GM21367 (cell line): ENCODE data around the gene LGI2.
"Not testable (repeated sequence)": the region's sequence is repeated elsewhere in the genome, so short reads cannot be mapped to it uniquely, and the experiment has no call there.

ENCODE experiments used
- ATAC-seq: cut with Tn5 transposase; IDR thresholded peaks from one replicate; pipeline ENCODE4 v1.9.1; 2021; ENCODE audit not compliant: unreplicated experiment

The LGI2 gene

GRCh38 chr4:25051534-25051933 lies 20.8 kb upstream of the LGI2 start:
- ATAC-seq: no peak

DNA sequence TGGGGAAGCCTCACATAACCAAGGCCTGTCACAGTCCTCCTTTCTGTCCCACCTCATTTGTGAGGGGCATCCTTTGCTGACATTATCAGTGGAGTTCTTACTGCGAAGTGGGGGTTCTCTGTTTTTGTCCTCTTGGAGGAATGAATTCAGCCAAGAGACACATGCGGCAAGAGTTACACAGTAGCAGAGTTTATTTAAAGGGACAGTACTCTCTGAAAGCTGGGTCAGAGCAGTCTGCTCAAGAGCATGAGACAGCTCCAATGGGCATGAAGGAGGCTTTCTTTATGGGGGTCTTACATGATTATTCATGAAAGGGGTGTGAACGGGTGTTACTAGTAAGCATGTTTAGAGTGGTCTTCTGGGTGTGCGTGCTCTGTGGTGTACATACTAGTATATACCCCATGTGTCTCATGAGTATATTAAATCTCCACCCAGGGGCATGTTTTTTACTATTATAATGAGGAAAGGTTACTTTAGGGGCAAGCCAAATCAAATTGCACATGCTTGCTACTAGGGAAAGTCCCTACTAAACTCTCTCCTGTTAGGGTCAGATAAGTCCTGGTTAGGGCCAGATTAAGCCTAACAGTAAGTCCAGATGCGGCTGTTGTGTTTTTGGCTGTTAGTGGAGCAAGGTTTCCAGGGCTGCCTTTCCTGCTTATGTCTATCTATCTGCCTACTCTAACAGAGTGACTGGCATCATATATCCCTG lies 19.8 kb upstream of the LGI2 start:
- ATAC-seq: no peak

DNA sequence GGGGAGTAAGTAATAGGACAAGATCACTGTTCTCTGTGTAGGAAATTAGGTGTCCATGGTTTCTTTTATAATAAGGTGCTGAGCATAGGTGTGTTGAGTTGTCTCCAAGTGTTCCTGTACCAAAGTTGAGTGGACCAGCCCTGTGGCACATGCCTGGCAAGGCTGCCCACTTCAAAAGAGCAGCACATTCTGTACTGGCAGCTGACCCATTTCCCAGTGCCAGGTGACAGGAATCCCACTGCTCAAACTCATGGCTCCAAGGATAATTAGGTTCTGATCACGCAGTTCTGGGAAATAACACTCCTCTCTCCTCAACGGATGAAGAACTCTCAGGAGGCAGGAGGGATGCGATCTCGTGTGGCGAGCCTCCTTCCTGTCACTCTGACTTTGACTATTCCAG lies 12.8 kb upstream of the LGI2 start:
- no peak for ATAC-seq

- no peak for ATAC-seq
Observed at GRCh38 chr4:25033526-25033925, 2.8 kb upstream of the LGI2 start.

- no peak for ATAC-seq
Observed at GRCh38 chr4:25032126-25032525, 1.4 kb upstream of the LGI2 start.

- ATAC-seq: no peak
Observed at GRCh38 chr4:25031077-25031621, 403 bp upstream of the LGI2 start.

- no peak for ATAC-seq
Observed at GRCh38 chr4:25029479-25030276, 1.1 kb downstream of the LGI2 start.

DNA sequence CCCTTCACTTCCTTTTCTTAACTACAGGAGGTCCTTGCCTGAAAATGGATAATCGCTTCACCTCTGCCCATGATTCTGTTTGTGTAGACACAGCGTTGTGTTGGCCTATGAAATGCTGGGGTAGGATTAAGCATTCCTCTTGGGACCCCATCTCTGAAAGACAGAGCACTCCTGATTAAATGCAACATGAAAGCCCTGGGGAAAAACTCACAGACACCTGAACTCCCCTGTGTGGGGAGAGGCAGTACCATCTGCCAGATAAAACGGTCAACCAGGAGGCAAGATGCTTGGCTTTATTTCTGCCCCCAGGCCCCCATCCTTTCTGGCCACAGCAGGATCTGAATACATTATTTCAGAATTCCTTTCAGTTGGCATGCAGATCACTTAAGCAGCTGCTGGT lies 1.9 kb downstream of the LGI2 start:
- no peak for ATAC-seq

DNA sequence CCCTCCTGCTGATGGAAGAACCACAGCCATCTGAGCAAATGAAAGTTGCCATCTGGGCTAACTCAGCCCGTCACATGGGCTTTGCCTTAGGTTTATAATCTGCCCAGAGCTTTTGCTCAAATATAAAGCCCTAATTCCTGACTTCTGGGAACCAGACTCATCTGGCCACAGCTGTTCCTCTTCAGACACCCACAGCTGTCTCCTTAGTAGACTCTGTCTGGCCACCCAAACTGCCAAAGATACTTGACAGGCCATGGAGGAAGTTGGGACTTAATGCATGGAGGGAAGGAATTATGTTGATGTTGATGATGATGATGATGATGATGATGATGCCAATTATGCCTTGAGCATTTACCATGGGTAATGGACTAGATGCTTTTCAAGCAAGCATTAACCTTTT lies 8.0 kb downstream of the LGI2 start:
- no peak for ATAC-seq

DNA sequence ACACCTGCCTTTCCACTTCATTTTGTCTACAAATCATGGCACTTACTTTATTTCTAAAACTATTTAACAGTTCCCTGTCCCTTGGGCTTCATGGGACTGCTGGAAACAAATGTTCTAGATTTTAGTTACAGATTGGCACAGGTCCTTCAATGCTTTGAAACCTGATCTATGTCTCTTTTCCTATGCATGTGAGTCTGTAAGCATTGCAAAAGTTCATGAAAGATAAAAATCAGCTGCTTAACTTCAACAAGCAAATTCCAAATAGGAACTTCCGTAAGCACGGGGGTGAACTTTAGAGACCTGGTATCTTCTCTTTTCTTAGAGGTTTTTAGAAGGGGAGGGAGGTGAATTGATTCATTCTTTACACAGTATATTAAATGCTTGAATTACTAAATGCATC lies 9.5 kb downstream of the LGI2 start:
- no peak for ATAC-seq

DNA sequence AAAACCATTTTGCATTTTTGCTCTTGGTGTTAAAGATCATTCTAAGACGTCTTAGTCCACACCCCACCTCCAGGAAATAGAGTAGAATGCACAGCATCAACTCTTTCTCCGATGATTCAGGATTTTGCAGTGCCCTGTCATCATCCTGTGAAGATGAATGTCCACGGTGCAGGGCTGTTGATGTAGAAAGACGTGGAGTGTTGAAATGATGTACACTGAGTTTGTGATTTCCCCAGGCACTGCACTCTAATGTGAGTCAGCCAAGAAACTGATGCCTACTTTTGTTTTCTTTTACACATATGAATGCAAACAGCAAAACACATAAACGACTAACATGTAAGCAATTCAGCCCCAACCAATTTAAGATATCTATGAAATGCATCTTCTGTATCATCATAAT lies 10.5 kb downstream of the LGI2 start:
- ATAC-seq: no peak

GRCh38 chr4:25019501-25019900 lies 11.2 kb downstream of the LGI2 start:
- ATAC-seq: no peak

DNA sequence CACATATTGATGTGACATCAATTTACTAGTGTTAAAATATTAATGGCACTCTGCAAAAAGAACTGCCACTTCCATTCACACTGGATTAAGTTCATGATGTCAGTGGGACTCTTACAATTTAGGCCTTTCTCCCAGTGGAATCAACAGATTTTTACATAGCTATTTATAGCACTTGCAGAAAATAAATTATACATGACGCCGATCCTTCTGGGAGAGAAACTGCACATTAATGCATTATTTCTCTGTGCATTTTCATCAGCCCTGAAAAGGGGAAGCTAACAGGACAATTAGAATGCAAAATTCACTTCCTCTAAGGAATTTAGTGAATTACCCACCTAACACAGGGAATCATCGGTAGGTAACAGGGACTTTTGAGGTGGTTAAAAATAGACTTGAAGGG lies 15.7 kb downstream of the LGI2 start:
- ATAC-seq: no peak

GRCh38 chr4:25014662-25014983 lies 16.1 kb downstream of the LGI2 start:
- not testable (repeated sequence) for ATAC-seq

DNA sequence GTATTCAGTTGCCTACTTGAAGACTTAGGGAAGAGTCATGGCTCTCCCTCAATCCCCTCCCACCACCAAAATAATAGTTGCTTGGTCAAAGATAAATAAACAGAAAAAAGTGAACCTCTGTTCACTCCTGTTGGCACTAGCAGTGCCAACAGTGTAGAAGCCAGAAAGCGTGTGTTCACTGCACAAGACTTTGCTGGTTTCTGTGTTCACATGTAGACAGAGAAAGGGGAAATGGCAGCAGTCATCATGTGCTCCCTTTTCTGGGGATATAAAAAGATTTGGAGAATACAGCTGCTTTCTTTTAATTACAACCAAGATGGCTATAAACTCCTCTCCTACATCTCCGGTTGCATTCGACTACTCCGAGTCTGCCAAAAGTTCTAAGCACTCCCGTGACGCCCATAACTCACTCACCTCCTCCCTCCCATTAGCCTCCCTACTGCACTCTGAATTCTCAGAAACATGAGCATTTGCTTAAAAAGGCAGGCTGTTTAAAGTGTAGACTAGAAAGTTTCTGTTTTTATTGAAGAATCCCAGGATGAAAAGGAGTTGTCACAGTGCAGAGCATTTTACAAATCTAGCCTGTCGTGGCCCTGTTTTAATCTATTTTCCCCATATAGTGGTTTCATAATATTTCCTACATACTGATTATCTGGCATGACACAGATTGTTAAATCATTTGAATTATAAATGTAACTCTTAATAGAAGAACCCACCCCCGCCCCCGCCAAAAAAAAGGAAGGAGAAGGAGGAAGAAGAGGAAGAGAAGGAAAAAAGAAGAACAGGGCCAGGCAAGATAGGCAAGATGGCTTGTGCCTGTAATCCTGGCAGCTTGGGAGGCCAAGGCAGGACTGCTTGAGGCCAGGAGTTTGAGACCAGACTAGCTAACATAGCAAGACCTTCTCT lies 16.7 kb downstream of the LGI2 start:
- no peak for ATAC-seq

GRCh38 chr4:25012655-25013054 lies 18.1 kb downstream of the LGI2 start:
- ATAC-seq: no peak

DNA sequence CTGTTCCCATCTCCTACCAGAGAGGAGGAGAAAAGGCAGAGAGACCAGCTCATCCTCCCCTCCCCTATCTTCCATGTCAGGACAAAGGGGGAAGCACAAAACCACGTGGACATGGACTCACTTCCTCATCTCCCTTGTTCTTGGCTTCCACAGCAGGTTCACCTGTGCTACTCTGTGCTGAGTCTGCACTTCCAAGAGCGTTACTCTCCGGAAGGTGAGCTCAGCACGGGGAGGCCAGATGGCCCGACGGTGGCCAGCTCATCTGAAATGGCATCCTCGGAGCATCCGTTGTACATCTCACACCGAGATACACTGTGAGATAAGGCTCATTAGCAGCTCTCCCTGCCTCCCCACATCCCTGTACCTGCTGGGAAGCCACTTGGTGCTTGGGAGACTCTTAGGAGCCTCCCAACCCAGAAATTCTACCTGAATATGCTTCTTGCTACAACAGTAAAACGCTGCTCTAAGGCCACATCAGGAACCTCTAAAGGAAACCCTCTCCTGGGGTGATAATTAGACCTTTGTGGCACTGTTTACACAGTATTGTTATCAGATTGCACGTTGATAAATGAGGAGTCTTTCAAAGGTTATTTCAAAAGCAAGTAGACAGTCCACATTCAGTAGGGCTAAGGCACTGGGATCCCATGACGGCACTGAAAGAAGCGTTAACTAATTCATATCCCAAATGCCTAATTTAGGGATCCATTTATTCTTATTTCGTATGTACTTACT lies 19.4 kb downstream of the LGI2 start:
- no peak for ATAC-seq

- ATAC-seq: no peak
Observed at GRCh38 chr4:25007598-25007997, 23.1 kb downstream of the LGI2 start.

DNA sequence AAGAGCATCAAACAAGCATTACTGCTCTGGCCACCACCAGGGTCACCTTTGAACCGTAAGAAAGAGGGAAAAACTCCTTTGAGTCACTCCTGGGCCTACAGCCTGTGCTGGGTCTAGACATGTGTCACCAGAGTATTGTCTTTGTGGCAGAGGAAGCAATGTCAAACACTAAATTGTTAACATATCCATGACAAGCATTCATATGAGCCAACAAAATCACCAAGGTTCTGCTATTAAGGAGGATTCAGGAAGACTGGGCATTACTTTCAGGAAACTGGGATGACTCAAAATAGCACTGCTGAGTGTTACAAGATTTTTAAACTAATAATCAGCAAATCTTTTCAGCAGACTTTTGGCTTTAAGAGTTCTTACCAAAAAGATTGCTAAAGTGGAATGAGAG lies 28.1 kb downstream of the LGI2 start:
- ATAC-seq: no peak

DNA sequence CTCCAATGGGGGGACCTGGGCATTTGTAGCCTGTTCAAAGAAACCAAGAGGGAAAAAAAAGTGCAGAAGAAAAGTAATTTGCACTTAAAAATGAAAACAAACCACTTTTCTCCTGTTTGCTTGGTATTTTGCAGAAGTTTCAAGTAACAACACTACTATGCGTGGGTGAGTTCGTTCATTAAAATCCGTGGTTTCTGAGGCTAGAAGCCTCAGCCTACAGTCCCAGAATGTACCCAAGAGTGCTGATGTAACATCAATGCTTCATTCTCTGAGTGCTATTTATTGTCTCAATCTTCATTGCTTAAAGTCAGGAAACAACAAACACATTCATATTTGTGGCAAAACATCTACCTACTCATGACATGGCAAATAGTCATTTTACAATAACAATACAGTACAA lies 29.2 kb downstream of the LGI2 start:
- ATAC-seq: no peak

DNA sequence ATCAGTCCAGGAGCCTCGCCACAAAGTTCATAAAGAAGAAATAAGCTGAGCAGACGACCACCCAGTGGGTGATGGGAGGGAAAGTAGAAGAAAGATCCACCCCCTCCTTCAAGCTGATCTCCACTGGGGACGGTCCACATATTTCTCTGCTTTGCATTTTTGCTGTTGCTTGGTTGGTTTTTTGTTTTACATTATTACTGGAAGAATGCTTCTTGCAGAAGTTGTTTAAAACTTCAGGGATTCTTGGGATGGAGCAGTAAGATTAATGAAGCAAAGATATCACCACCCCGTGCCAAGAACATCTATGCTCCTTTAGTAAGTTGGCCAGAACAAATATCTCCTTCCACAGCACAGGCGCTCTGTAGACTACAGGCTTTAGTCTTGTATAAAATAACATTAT lies 30.1 kb downstream of the LGI2 start:
- ATAC-seq: no peak
